GM15510 (cell line): ENCODE data around the gene SLITRK4.

ENCODE experiments used
- POLR2A ChIP-seq: IDR thresholded peaks from 3 replicates; pipeline ENCODE4 v1.6.1; 2011; ENCODE audit warnings: borderline replicate concordance; ENCODE audit not compliant: insufficient read length; ENCODE audit errors: extremely low read depth

Gene SLITRK4

GRCh38 chrX:143621276-143621675, 14.6 kb downstream of the SLITRK4 start:
- no peak for TF ChIP-seq POLR2A

- no peak for TF ChIP-seq POLR2A
Measured at GRCh38 chrX:143615851-143616250, 20.1 kb downstream of the SLITRK4 start.

GRCh38 chrX:143601809-143602208, 34.1 kb downstream of the SLITRK4 start:
- no peak for TF ChIP-seq POLR2A

GRCh38 chrX:143581240-143581639, 54.7 kb downstream of the SLITRK4 start:
- no peak for TF ChIP-seq POLR2A

- TF ChIP-seq POLR2A: no peak
Measured at GRCh38 chrX:143580266-143580665, 55.6 kb downstream of the SLITRK4 start.
